ENCODE results near the gene KIF7. TPM values are rescaled to one million over a fixed set of nuclear protein-coding genes. Genes with fewer than 3 reads are reported as not detected.

The KIF7 gene
- total RNA-seq, 4 donors from 2014 or later, result 10.8 to 23.6 (median 18.9) TPM

DNA sequence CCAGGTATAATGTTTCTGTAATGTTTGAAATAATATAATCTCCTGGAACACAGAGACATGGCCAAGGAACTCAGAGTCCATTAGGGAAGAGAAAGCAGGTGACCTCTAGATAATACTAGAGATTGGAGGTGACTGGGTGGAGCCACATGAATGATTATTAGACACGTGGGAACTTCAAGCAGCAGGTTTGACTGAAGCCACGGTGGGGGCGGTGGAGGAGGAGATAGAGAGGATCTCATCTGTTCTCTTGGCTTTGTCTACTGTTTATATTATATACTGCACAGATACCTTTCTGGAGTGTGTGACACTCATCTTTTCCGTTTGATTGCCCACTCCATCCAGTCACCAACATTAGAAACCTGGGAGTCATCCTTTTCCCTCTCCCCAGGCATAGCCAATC lies 33.7 kb downstream of the KIF7 start:
- Histone ChIP-seq H3K9me3 (no peaks in the 10 kb centered on the region), H3K27ac (replicated peaks in 1 of 4) (no peak overlapping the region), H3K4me1 (peaks cover 0 to 6% (median 0%) of the 10 kb centered on the region in 4 donors), H3K36me3 (peaks cover 2 to 18% (median 10%) of the 10 kb centered on the region in 4 donors), H3K27me3 (no peaks in the 10 kb centered on the region), H3K4me3 (no peak overlapping the region)
- TF ChIP-seq EP300 (IDR thresholded peaks at IDR 0.05) (no peak), POLR2A (IDR thresholded peaks at IDR 0.05; ENCODE audit: low read depth) (no peak), CTCF (IDR thresholded peaks at IDR 0.05) (no peak), POLR2AphosphoS5 (IDR thresholded peaks at IDR 0.05) (no peak)
- intact Hi-C loops (cut with DNase I), result no loop called here
- DNase-seq (ENCODE audit: extremely low spot score), result no peak
- WGBS, result 55% methylated on average over 4 of the region's 4 CpGs

DNA sequence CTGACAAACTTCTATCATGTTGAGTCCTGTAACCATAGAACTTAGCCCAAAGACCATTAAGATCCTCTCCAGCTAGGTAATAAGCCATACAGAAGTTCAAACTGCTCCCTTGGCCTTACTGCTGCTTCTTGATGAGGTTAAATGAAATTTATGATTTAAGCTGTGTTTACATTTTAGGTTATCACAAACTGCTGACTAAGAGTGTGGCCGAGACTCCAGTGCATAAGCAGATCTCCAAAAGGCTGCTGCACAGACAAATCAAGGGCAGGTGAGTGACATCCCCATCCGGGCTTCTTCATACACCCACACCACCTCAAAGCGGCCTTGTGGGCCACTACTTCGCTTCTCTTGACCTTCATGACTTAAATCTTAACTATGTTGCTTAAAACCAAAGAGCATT lies 39.0 kb downstream of the KIF7 start:
- Histone ChIP-seq H3K4me1 (no peaks in the 10 kb centered on the region), H3K4me3 (no peak overlapping the region), H3K9me3 (peaks cover 0 to 10% (median 0%) of the 10 kb centered on the region in 4 donors), H3K36me3 (no peaks in the 10 kb centered on the region), H3K27ac (replicated peaks in 1 of 4) (no peak overlapping the region), H3K27me3 (peaks cover 0 to 4% (median 0%) of the 10 kb centered on the region in 4 donors)
- TF ChIP-seq POLR2AphosphoS5 (IDR thresholded peaks at IDR 0.05), result no peak
- TF ChIP-seq CTCF (IDR thresholded peaks at IDR 0.05), result no peak
- 100% methylated on average over 4 of the region's 4 CpGs for WGBS
- intact Hi-C loops (cut with DNase I), result no loop called here
- no peak for DNase-seq (ENCODE audit: extremely low spot score)

DNA sequence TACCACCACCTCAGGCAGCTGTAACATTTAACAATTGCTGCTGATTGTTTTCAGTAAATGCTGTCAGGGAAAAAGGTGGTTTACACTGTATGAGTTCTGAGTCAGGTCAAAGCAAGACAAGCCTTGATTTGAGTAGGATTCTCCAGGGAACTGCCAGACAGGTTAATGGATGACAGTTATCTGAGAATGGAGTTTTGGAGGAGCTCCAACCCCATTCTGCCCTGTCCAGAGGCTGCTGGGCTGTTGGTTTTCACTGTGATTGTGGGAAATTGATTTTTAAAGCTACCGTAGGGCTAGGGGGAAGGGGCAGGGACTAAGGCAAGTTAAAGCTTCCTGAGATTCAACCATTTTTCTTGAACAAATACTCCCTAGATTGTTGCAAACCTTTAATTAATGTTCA lies 40.1 kb downstream of the KIF7 start:
- Histone ChIP-seq H3K27ac (replicated peaks in 1 of 4) (no peak overlapping the region), H3K36me3 (no peaks in the 10 kb centered on the region), H3K27me3 (peaks cover 0 to 4% (median 0%) of the 10 kb centered on the region in 4 donors), H3K9me3 (peaks cover 0 to 10% (median 0%) of the 10 kb centered on the region in 4 donors), H3K4me1 (no peaks in the 10 kb centered on the region), H3K4me3 (no peak overlapping the region)
- 79% methylated on average over 1 of the region's 1 CpG for WGBS
- intact Hi-C loops (cut with DNase I), result no loop called here
- TF ChIP-seq POLR2AphosphoS5 (IDR thresholded peaks at IDR 0.05) (no peak), CTCF (IDR thresholded peaks at IDR 0.05) (no peak), EP300 (IDR thresholded peaks at IDR 0.05) (no peak), POLR2A (IDR thresholded peaks at IDR 0.05; ENCODE audit: low read depth) (no peak)
- DNase-seq (ENCODE audit: extremely low spot score), result no peak

- TF ChIP-seq EP300 (IDR thresholded peaks at IDR 0.05) (no peak), CTCF (IDR thresholded peaks at IDR 0.05) (no peak), POLR2A (IDR thresholded peaks at IDR 0.05; ENCODE audit: low read depth) (no peak), POLR2AphosphoS5 (IDR thresholded peaks at IDR 0.05) (no peak)
- no peak overlapping the region for H3K27ac ChIP-seq (replicated peaks in 1 of 4)
- H3K9me3 ChIP-seq, result peaks cover 0 to 10% (median 0%) of the 10 kb centered on the region in 4 donors
- peaks cover 0 to 4% (median 0%) of the 10 kb centered on the region in 4 donors for H3K27me3 ChIP-seq
- H3K4me1 ChIP-seq, result no peaks in the 10 kb centered on the region
- WGBS, result 100% methylated on average over 1 of the region's 1 CpG
- no peaks in the 10 kb centered on the region for H3K36me3 ChIP-seq
- intact Hi-C loops (cut with DNase I), result no loop called here
- no peak overlapping the region for H3K4me3 ChIP-seq
- no peak for DNase-seq (ENCODE audit: extremely low spot score)
These were observed 41.1 kb downstream of the KIF7 start for GRCh38 chr15:89614164-89614563.

DNA sequence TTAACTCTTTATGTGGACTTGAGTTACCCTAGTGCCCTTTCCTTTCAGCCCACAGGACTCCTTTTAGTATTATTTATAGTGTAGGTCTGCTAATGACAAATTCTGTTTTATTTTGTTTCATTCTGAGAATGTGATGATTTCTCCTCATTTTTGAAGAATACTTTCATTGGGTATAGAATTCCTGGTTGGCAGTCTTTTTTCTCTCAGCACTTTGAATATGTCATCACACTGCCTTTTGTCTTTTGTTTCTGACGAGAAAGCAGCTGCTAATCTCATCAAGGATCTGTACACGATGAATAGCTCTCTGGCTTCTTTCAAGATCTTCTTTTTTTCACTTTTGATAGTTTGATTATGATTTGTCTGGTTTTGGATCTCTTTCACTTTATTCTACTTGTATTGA lies 42.2 kb downstream of the KIF7 start:
- no peak for DNase-seq (ENCODE audit: extremely low spot score)
- H3K36me3 ChIP-seq, result no peaks in the 10 kb centered on the region
- 89% methylated on average over 2 of the region's 2 CpGs for WGBS
- H3K4me3 ChIP-seq, result no peak overlapping the region
- intact Hi-C loops (cut with DNase I), result no loop called here
- H3K9me3 ChIP-seq, result peaks cover 0 to 10% (median 0%) of the 10 kb centered on the region in 4 donors
- peaks cover 0 to 4% (median 0%) of the 10 kb centered on the region in 4 donors for H3K27me3 ChIP-seq
- H3K4me1 ChIP-seq, result no peaks in the 10 kb centered on the region
- TF ChIP-seq POLR2AphosphoS5 (IDR thresholded peaks at IDR 0.05), result no peak
- TF ChIP-seq POLR2A (IDR thresholded peaks at IDR 0.05; ENCODE audit: low read depth), result no peak
- no peak for TF ChIP-seq CTCF (IDR thresholded peaks at IDR 0.05)
- TF ChIP-seq EP300 (IDR thresholded peaks at IDR 0.05), result no peak
- H3K27ac ChIP-seq (replicated peaks in 1 of 4), result no peak overlapping the region

All from esophagus muscularis mucosa (tissue), 4 donors.